ENCODE measurements around the gene CCT4.
A peak's percentile ranks its signal among the peaks of the same experiment; 100 is the strongest.
"Not testable (repeated sequence)": the region's sequence is repeated elsewhere in the genome, so short reads cannot be mapped to it uniquely, and the experiment has no call there.

CCT4 gene

GRCh38 chr2:61854564-61855317, 33.7 kb downstream of the CCT4 start:
- DNase-seq (ENCODE audit: insufficient read length, low spot score) = peak; percentile 81
- FAIRE-seq = peak; percentile 97

GRCh38 chr2:61853847-61854563, 34.5 kb downstream of the CCT4 start, which contains the start of gene FAM161A:
TSS of gene FAM161A (minus strand) at chr2:61854060. CDS start at chr2:61854041, 19 bp downstream.
- peak; percentile 51; the same call in 1 of the 2 replicates for TF ChIP-seq POLR2A (IDR thresholded peaks at IDR 0.05; ENCODE audit: low read depth, low read length)
- peak; percentile 80 for DNase-seq (ENCODE audit: insufficient read length, low spot score)
- FAIRE-seq = no peak

More at GRCh38 chr2:61854564-61855317, 33.7 kb downstream of the CCT4 start:
- no peak for TF ChIP-seq POLR2A (IDR thresholded peaks at IDR 0.05; ENCODE audit: low read depth, low read length)

- FAIRE-seq = peak; percentile 48
- TF ChIP-seq POLR2A (IDR thresholded peaks at IDR 0.05; ENCODE audit: low read depth, low read length) = no peak
- peak; percentile 79 for DNase-seq (ENCODE audit: insufficient read length, low spot score)
Observed at GRCh38 chr2:61853086-61853846, 35.2 kb downstream of the CCT4 start.

- DNase-seq (ENCODE audit: insufficient read length, low spot score) = not testable (repeated sequence)
Observed at GRCh38 chr2:61851270-61851669, 37.2 kb downstream of the CCT4 start.

GRCh38 chr2:61845320-61845719, 43.1 kb downstream of the CCT4 start:
- FAIRE-seq = no peak
- no peak for DNase-seq (ENCODE audit: insufficient read length, low spot score)
- TF ChIP-seq POLR2A (IDR thresholded peaks at IDR 0.05; ENCODE audit: low read depth, low read length) = no peak

More at GRCh38 chr2:61851270-61851669, 37.2 kb downstream of the CCT4 start:
- not testable (repeated sequence) for FAIRE-seq

- FAIRE-seq (no peak), DNase-seq (ENCODE audit: insufficient read length, low spot score) (no peak)
- TF ChIP-seq POLR2A (IDR thresholded peaks at IDR 0.05; ENCODE audit: low read depth, low read length) = no peak
Observed at GRCh38 chr2:61841286-61841685, 47.2 kb downstream of the CCT4 start.

GRCh38 chr2:61834893-61835292, 53.6 kb downstream of the CCT4 start:
- FAIRE-seq = peak; percentile 85
- DNase-seq (ENCODE audit: insufficient read length, low spot score) = no peak
- TF ChIP-seq POLR2A (IDR thresholded peaks at IDR 0.05; ENCODE audit: low read depth, low read length) = no peak

GRCh38 chr2:61833971-61834370, 54.5 kb downstream of the CCT4 start:
- FAIRE-seq = peak; percentile 74
- TF ChIP-seq POLR2A (IDR thresholded peaks at IDR 0.05; ENCODE audit: low read depth, low read length) = no peak
- no peak for DNase-seq (ENCODE audit: insufficient read length, low spot score)

- FAIRE-seq (no peak), DNase-seq (ENCODE audit: insufficient read length, low spot score) (no peak)
- TF ChIP-seq POLR2A (IDR thresholded peaks at IDR 0.05; ENCODE audit: low read depth, low read length) = no peak
Observed at GRCh38 chr2:61832183-61832841, 56.1 kb downstream of the CCT4 start.

- DNase-seq (ENCODE audit: insufficient read length, low spot score) = no peak
- no peak for FAIRE-seq
- no peak for TF ChIP-seq POLR2A (IDR thresholded peaks at IDR 0.05; ENCODE audit: low read depth, low read length)
Observed at GRCh38 chr2:61822255-61822654, 66.2 kb downstream of the CCT4 start.

All from H54 (cell line).